Urothelium cell line (cell line): ENCODE measurements around the gene ZNF75A.

ENCODE experiments used
- DNase-seq: peaks from one replicate; pipeline ENCODE4 v3.0.0; 2011; ENCODE audit warnings: low spot score, mixed read lengths
- FAIRE-seq: peaks from 2 replicates; lab custom pipeline; 2011; peaks lifted over from hg19 to GRCh38; lab: Jason Lieb, UNC

ZNF75A gene

DNA sequence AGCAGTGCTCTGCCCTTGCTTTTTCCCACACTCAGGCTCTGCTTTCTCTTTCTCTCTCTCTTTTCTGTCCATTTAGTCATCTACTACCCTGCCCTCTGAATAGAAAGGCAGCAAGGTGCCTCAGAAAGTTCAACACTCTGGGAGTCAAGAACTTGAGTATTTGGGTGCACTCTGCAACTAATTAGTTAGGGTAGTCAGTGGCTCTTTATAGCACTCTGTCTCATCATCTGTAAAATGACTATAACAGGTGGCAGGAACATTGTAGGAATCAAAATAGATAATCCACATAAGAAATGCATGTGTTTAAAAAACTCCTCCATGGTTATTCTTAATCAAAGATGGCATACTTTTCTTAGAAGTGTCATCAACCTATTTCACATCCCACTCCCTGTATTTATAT is 57.6 kb downstream of the ZNF75A start:
- no peak for DNase-seq
- FAIRE-seq: no peak

GRCh38 chr16:3363793-3364192 is 58.5 kb downstream of the ZNF75A start:
- no peak for DNase-seq
- no peak for FAIRE-seq

GRCh38 chr16:3364774-3365427 is 59.6 kb downstream of the ZNF75A start:
- FAIRE-seq (peak; percentile 97), DNase-seq (peak; percentile 98)
